Kidney epithelial cell (primary cell): ENCODE results near the gene DEDD. TPM values are rescaled to one million over a fixed set of nuclear protein-coding genes. Genes with fewer than 3 reads are reported as not detected.

ENCODE experiments used
- DNase-seq: peaks from one replicate; pipeline ENCODE4 v3.0.0-alpha.2; 2010; ENCODE audit warnings: low read depth
- H3K27me3 ChIP-seq: 2 replicates; pipeline ENCODE4 v1.6.0; 2011; ENCODE audit warnings: low read length; ENCODE audit not compliant: control insufficient read depth, insufficient read depth
- H3K36me3 ChIP-seq: 2 replicates; pipeline ENCODE4 v1.5.1; 2011; ENCODE audit warnings: low read length; ENCODE audit not compliant: control insufficient read depth, insufficient read depth
- H3K4me3 ChIP-seq: 2 replicates; pipeline ENCODE4 v1.5.1; 2011; ENCODE audit warnings: low read depth, mild to moderate bottlenecking, control low read depth, low read length
- total RNA-seq: library from RNA; depleted of rRNA; stranded (reverse); fragments of >200 nt; gene quantifications from 2 replicates; pipeline ENCODE4 v1.2.3, GENCODE V29; 2015
- TF ChIP-seq, protein P1 (sequence below): IDR thresholded peaks from 2 replicates; pipeline ENCODE4 v1.5.1; 2011; ENCODE audit warnings: mild to moderate bottlenecking, moderate library complexity, low read length, control low read depth, inconsistent platforms; ENCODE audit not compliant: insufficient read depth, poor library complexity, severe bottlenecking

Gene DEDD
- total RNA-seq, 1 donor from 2014 or later: 42.1 TPM

DNA sequence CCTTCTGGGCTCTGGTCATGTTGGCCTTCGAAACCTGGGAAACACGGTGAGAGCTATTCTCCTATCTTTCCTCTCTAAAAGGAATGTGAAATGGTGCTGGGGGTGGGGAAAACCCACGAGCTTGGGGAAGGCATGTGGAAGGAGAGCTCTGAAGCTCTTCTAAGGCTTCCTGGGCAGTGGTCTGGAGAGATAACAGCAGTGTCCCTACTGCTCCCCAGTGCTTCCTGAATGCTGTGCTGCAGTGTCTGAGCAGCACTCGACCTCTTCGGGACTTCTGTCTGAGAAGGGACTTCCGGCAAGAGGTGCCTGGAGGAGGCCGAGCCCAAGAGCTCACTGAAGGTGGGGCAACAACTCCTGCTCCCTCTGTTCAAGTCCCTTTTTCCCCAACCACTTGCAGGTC, 29.6 kb upstream of the DEDD start:
- DNase-seq: no peak
- TF ChIP-seq, protein P1, sequence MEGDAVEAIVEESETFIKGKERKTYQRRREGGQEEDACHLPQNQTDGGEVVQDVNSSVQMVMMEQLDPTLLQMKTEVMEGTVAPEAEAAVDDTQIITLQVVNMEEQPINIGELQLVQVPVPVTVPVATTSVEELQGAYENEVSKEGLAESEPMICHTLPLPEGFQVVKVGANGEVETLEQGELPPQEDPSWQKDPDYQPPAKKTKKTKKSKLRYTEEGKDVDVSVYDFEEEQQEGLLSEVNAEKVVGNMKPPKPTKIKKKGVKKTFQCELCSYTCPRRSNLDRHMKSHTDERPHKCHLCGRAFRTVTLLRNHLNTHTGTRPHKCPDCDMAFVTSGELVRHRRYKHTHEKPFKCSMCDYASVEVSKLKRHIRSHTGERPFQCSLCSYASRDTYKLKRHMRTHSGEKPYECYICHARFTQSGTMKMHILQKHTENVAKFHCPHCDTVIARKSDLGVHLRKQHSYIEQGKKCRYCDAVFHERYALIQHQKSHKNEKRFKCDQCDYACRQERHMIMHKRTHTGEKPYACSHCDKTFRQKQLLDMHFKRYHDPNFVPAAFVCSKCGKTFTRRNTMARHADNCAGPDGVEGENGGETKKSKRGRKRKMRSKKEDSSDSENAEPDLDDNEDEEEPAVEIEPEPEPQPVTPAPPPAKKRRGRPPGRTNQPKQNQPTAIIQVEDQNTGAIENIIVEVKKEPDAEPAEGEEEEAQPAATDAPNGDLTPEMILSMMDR: no peak
- Histone ChIP-seq H3K36me3 (peaks cover 2% of the 10 kb centered on the region), H3K4me3 (no peak overlapping the region), H3K27me3 (no peaks in the 10 kb centered on the region)

DNA sequence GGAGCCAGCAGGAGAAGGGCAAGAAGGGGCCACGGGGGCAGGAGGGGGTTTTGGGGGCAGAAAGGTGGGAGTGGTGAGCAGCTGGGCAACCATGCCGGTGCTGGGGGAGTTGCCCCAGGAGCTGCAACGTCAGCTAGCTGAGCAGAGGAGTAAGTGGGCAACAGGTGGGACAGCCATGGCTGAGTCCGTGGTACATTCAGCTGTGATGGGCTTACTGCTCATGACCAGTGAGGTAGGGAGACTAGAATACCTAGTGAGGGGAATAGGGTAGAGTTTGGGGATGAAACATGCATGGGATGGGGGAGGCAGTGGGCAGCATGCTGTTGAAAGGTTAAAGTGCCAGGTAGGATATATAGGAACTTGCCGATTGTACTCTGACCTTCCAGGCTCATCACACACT, 29.2 kb upstream of the DEDD start:
- Histone ChIP-seq H3K4me3 (no peak overlapping the region), H3K27me3 (no peaks in the 10 kb centered on the region), H3K36me3 (peaks cover 2% of the 10 kb centered on the region)
- DNase-seq: no peak
- TF ChIP-seq, protein P1: no peak

DNA sequence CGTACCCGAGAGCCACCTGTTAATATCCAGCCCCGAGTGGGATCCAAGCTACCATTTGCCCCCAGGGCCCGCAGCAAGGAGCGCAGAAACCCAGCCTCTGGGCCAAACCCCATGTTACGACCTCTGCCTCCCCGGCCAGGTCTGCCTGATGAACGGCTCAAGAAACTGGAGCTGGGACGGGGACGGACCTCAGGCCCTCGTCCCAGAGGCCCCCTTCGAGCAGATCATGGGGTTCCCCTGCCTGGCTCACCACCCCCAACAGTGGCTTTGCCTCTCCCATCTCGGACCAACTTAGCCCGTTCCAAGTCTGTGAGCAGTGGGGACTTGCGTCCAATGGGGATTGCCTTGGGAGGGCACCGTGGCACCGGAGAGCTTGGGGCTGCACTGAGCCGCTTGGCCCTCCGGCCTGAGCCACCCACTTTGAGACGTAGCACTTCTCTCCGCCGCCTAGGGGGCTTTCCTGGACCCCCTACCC, 28.2 kb upstream of the DEDD start:
- TF ChIP-seq, protein P1: no peak
- Histone ChIP-seq H3K27me3 (no peaks in the 10 kb centered on the region), H3K4me3 (no peak overlapping the region), H3K36me3 (peaks cover 2% of the 10 kb centered on the region)
- no peak for DNase-seq

GRCh38 chr1:161159913-161160243, 27.4 kb upstream of the DEDD start:
- TF ChIP-seq, protein P1: no peak
- Histone ChIP-seq H3K4me3 (peak overlapping the region; percentile 63), H3K27me3 (no peaks in the 10 kb centered on the region), H3K36me3 (peaks cover 3% of the 10 kb centered on the region)
- no peak for DNase-seq

DNA sequence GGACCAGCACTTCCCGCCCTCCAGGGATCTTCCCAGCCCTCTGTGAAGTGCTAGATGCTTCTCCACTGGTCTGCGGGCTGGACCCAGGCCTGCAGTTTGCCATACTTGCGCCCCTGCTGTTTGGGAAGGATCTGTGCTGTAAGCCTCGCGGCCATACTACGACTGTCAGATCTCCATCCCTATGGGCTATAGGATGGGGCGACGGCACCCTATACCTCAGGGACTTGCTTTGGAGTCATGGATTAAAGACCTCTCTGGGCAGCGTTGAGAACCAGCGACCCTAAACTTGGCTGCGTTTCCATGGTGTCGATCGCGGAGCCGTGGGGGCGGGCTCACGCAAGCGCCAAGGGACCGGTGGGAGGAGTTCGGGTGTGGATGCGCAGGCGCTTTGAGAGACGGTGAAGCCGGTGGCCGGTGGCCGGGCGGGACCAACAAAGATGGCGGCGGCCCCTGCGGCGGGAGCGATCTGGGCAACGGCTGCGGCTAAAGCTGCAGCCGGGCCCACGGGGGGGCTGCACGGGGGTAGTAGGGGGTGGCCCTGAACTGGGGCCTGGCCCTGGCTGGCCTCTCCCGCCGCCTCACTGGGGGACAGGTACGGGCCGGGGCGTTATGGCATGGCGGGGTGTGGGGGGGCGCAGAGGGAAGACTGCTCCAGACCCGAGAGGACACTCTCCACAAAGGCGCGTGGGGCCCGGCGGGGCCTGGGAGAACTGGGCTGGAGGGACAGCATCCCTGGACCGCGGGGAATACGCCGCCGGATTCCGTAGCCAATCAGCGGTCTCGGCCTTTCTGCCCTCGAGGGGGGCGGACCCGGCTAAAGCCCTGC, 26.8 kb upstream of the DEDD start, which contains the start of gene USP21:
Gene USP21, plus strand, starts transcription at position 414 of the 826 bp plus-strand sequence. CDS start 1,141 bp downstream, outside the sequence.
- TF ChIP-seq, protein P1: peak; percentile 52
- no peak for DNase-seq
- H3K27me3 ChIP-seq: no peaks in the 10 kb centered on the region
- peaks cover 1% of the 10 kb centered on the region for H3K36me3 ChIP-seq
- H3K4me3 ChIP-seq: peak within 1 kb of the TSS; percentile 63

DNA sequence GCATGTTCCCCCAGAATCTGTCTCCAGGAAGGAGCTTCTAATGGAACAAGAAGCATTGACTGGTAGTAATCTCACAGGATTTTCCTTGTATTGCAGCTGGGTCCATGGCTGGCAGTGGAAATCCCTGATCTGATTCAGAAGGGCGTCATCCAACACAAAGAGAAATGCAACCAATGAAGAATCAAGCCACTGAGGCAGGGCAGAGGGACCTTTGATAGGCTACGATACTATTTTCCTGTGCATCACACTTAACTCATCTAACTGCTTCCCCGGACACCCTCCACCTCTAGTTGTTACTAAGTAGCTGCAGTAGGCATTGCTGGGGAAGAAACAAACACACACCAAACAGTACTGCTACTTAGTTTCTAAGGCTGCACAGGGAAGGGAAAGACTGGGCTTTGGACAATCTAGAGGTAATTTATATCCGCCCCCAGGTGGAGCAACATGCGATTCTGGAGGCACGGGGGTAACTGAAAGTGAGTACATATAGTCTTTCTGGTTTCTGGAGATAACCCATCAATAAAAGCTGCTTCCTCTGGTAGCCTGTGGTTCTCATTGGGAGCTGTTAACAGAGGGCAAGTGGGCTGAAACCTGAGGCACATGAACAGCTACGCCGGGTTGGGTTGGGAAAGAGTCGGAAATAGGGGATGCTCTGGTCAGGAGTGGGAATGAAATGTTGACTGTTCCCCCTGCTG, 26.0 kb upstream of the DEDD start:
- TF ChIP-seq, protein P1: no peak
- Histone ChIP-seq H3K4me3 (no peak overlapping the region), H3K36me3 (peaks cover 1% of the 10 kb centered on the region), H3K27me3 (no peaks in the 10 kb centered on the region)
- DNase-seq: no peak
